Upper lobe of left lung (tissue), 6 donors: Measurements from ENCODE around the gene HAUS8. TPM values are rescaled to one million over a fixed set of nuclear protein-coding genes. Genes with fewer than 3 reads are reported as not detected.

ENCODE experiments used
- ATAC-seq, 2 donors: fragments of 200-7000 bp; cut with Tn5 transposase; one replicate each; pipeline ENCODE4 v1.9.1; 2022; ENCODE audit warnings: mild to moderate bottlenecking in 2 of 2, moderate library complexity in 2 of 2; ENCODE audit not compliant: low FRiP score in 2 of 2
- DNase-seq, 2 donors: peaks; one replicate each; pipeline ENCODE4 v3.0.0-alpha.2; 2019 to 2020
- H3K27ac ChIP-seq, 4 donors: fragments of 200-600 bp; sonication (generic); one replicate each; pipeline ENCODE4 v1.5.1; 2016 to 2019
- H3K27me3 ChIP-seq, 4 donors: fragments of 200-600 bp; sonication (generic); one replicate each; pipeline ENCODE4 v1.5.1; 2017 to 2019
- H3K36me3 ChIP-seq, 4 donors: fragments of 200-600 bp; sonication (generic); one replicate each; pipeline ENCODE4 v1.5.1; 2016 to 2019
- H3K4me1 ChIP-seq, 4 donors: fragments of 200-600 bp; sonication (generic); one replicate each; pipeline ENCODE4 v1.5.1; 2018 to 2019
- H3K4me3 ChIP-seq, 4 donors: fragments of 200-600 bp; sonication (generic); one replicate each; pipeline ENCODE4 v1.5.1; 2017 to 2019; ENCODE audit warnings: mild to moderate bottlenecking in 2 of 4, moderate library complexity in 1 of 4
- H3K9me3 ChIP-seq, 4 donors: fragments of 200-600 bp; sonication (generic); one replicate each; pipeline ENCODE4 v1.5.1; 2018 to 2019
- EP300 ChIP-seq, 4 donors: sonication (generic); formaldehyde crosslinking; IDR thresholded peaks; one replicate each; pipeline ENCODE4 v1.5.1; 2017; ENCODE audit warnings: antibody characterized with exemption in 4 of 4, control low read depth in 2 of 4
- POLR2A ChIP-seq, 4 donors: fragments of 450-650 bp; IDR thresholded peaks; one replicate each; pipeline ENCODE4 v1.5.1; 2016 to 2017; ENCODE audit warnings: antibody characterized with exemption in 4 of 4, mild to moderate bottlenecking in 2 of 4
- POLR2AphosphoS5 ChIP-seq, 2 donors: sonication (generic); formaldehyde crosslinking; IDR thresholded peaks; one replicate each; pipeline ENCODE4 v1.5.1; 2017; ENCODE audit warnings: antibody characterized with exemption in 2 of 2
- WGBS, 2 donors: methylation state at CpG; one replicate each; pipeline ENCODE4 v1.1.5; 2017 to 2018; 5-methylcytosine and 5-hydroxymethylcytosine counted together
- total RNA-seq, 6 donors: library from RNA; depleted of rRNA in 4 of 6; stranded (reverse); fragments of >200 nt in 4 of 6; gene quantifications; one replicate each; pipeline versions ENCODE4 v1.1.0 to v1.2.1, GENCODE V29; 2016 to 2021
- TF ChIP-seq, protein P1 (sequence below), 6 experiments: fragments of 450-650 bp in 4 of 6; fragments of 200-600 bp in 2 of 6; sonication (generic) in 2 of 6; IDR thresholded peaks; one replicate each; pipeline ENCODE4 v1.5.1; 2016 to 2019; ENCODE audit warnings: antibody characterized with exemption in 6 of 6
- donor health status: DM: no; HTN: no; CAD: no; lungs with moderate emphysema.
- donor health status: DM: no; HTN: yes; CAD: no; lungs with severe emphysema.

HAUS8 gene
- total RNA-seq, 6 donors from 2014 or later: 4.9 to 21.0 (median 8.7) TPM

GRCh38 chr19:17011485-17011884 is 63.8 kb downstream of the HAUS8 start:
- Histone ChIP-seq H3K36me3 (no peaks in the 10 kb centered on the region), H3K9me3 (peaks cover 0 to 7% (median 0%) of the 10 kb centered on the region in 4 donors), H3K27ac (no peak overlapping the region), H3K4me1 (no peaks in the 10 kb centered on the region), H3K4me3 (no peak overlapping the region), H3K27me3 (no peaks in the 10 kb centered on the region)
- ATAC-seq: peak in 1 of 2 donors; percentile 21
- TF ChIP-seq, protein P1, sequence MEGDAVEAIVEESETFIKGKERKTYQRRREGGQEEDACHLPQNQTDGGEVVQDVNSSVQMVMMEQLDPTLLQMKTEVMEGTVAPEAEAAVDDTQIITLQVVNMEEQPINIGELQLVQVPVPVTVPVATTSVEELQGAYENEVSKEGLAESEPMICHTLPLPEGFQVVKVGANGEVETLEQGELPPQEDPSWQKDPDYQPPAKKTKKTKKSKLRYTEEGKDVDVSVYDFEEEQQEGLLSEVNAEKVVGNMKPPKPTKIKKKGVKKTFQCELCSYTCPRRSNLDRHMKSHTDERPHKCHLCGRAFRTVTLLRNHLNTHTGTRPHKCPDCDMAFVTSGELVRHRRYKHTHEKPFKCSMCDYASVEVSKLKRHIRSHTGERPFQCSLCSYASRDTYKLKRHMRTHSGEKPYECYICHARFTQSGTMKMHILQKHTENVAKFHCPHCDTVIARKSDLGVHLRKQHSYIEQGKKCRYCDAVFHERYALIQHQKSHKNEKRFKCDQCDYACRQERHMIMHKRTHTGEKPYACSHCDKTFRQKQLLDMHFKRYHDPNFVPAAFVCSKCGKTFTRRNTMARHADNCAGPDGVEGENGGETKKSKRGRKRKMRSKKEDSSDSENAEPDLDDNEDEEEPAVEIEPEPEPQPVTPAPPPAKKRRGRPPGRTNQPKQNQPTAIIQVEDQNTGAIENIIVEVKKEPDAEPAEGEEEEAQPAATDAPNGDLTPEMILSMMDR (IDR thresholded peaks at IDR 0.05): no peak
- TF ChIP-seq POLR2AphosphoS5 (IDR thresholded peaks at IDR 0.05) (no peak), EP300 (IDR thresholded peaks at IDR 0.05) (no peak), POLR2A (IDR thresholded peaks at IDR 0.05) (no peak)
- WGBS, 2 donors: 86 to 93% methylated on average over 9 to 16 of the region's 16 CpGs
- peak in 1 of 2 donors; percentile 76 for DNase-seq

DNA sequence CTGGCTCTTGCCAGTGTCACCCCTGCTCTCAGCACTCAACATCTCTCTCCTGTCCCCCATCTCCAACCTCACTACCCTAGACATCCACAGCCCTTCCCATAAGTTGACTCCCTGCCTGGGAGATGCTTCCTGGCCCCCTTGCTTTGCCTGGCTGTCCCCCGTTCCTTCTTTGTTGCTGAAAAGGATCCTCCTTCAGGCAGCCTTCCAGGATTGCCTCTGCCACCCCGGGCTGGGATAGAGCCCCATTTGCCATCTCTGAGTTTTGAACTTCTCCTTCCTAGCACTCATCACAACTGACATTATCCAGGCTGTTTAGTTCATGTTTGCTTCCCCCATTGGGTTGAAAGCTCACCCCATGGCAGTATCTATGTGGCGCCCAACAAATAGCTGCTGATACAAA is 68.7 kb downstream of the HAUS8 start:
- H3K4me3 ChIP-seq: no peak overlapping the region
- H3K27ac ChIP-seq: no peak overlapping the region
- no peaks in the 10 kb centered on the region for H3K36me3 ChIP-seq
- no peaks in the 10 kb centered on the region for H3K4me1 ChIP-seq
- WGBS, 2 donors: 91 to 97% methylated on average over 3 of the region's 3 CpGs
- no peak for DNase-seq
- ATAC-seq: no peak
- TF ChIP-seq POLR2AphosphoS5 (IDR thresholded peaks at IDR 0.05): no peak
- TF ChIP-seq EP300 (IDR thresholded peaks at IDR 0.05): no peak
- no peak for TF ChIP-seq POLR2A (IDR thresholded peaks at IDR 0.05)
- TF ChIP-seq, protein P1 (IDR thresholded peaks at IDR 0.05): no peak
- peaks cover 0 to 7% (median 0%) of the 10 kb centered on the region in 4 donors for H3K9me3 ChIP-seq
- H3K27me3 ChIP-seq: no peaks in the 10 kb centered on the region

- no peak for ATAC-seq
- no peaks in the 10 kb centered on the region for H3K27me3 ChIP-seq
- WGBS, 2 donors: 78 to 93% methylated on average over 3 of the region's 3 CpGs
- H3K4me3 ChIP-seq: no peak overlapping the region
- H3K27ac ChIP-seq: no peak overlapping the region
- no peaks in the 10 kb centered on the region for H3K36me3 ChIP-seq
- peaks cover 0 to 7% (median 0%) of the 10 kb centered on the region in 4 donors for H3K9me3 ChIP-seq
- DNase-seq: no peak
- H3K4me1 ChIP-seq: no peaks in the 10 kb centered on the region
- no peak for TF ChIP-seq POLR2A (IDR thresholded peaks at IDR 0.05)
- TF ChIP-seq POLR2AphosphoS5 (IDR thresholded peaks at IDR 0.05): no peak
- TF ChIP-seq EP300 (IDR thresholded peaks at IDR 0.05): no peak
- TF ChIP-seq, protein P1 (IDR thresholded peaks at IDR 0.05): no peak
These were observed 70.3 kb downstream of the HAUS8 start for GRCh38 chr19:17005000-17005399.

GRCh38 chr19:17004386-17004785 is 70.9 kb downstream of the HAUS8 start:
- H3K27me3 ChIP-seq: no peaks in the 10 kb centered on the region
- WGBS, 2 donors: 94 to 99% methylated on average over 7 to 15 of the region's 15 CpGs
- no peaks in the 10 kb centered on the region for H3K4me1 ChIP-seq
- no peak overlapping the region for H3K4me3 ChIP-seq
- ATAC-seq (no peak), DNase-seq (peak in 1 of 2 donors; percentile 53)
- TF ChIP-seq POLR2A (IDR thresholded peaks at IDR 0.05): no peak
- TF ChIP-seq, protein P1 (IDR thresholded peaks at IDR 0.05): no peak
- no peak for TF ChIP-seq POLR2AphosphoS5 (IDR thresholded peaks at IDR 0.05)
- TF ChIP-seq EP300 (IDR thresholded peaks at IDR 0.05): no peak
- H3K9me3 ChIP-seq: peaks cover 0 to 2% (median 0%) of the 10 kb centered on the region in 4 donors
- no peaks in the 10 kb centered on the region for H3K36me3 ChIP-seq
- no peak overlapping the region for H3K27ac ChIP-seq

GRCh38 chr19:17002455-17002854 is 72.8 kb downstream of the HAUS8 start:
- Histone ChIP-seq H3K4me3 (no peak overlapping the region), H3K4me1 (no peaks in the 10 kb centered on the region), H3K36me3 (no peaks in the 10 kb centered on the region), H3K27me3 (no peaks in the 10 kb centered on the region), H3K9me3 (peaks cover 0 to 6% (median 0%) of the 10 kb centered on the region in 4 donors), H3K27ac (peak overlapping the region in 1 of 4 donors; percentile 11)
- DNase-seq (no peak), ATAC-seq (no peak)
- no peak for TF ChIP-seq POLR2AphosphoS5 (IDR thresholded peaks at IDR 0.05)
- TF ChIP-seq POLR2A (IDR thresholded peaks at IDR 0.05): no peak
- no peak for TF ChIP-seq EP300 (IDR thresholded peaks at IDR 0.05)
- TF ChIP-seq, protein P1 (IDR thresholded peaks at IDR 0.05): no peak
- 56 to 85% methylated on average over 3 to 7 of the region's 7 CpGs for WGBS, 2 donors
